HepG2 (cell line): ENCODE measurements around the gene HCRTR1. TPM values are rescaled to one million over a fixed set of nuclear protein-coding genes. Genes with fewer than 3 reads are reported as not detected.
A peak's percentile ranks its signal among the peaks of the same experiment; 100 is the strongest.

Source experiments
- ATAC-seq: fragments of 200-7000 bp; cut with Tn5 transposase; 3 replicates; pipeline ENCODE4 v1.9.1; 2020; ENCODE audit warnings: mild to moderate bottlenecking, moderate library complexity
- BruUV-seq: library from RNA; stranded (reverse); fragments of 400-500 nt; replicated peaks from 2 replicates; lab custom pipeline; 2021; lab: Mats Ljungman, UMichigan
- CTCF ChIA-PET: fragments of 300-600 bp; formaldehyde crosslinking; extraction: SDS; loops from one replicate; lab custom pipeline; 2021; ENCODE audit warnings: low total read pairs, inconsistent platforms, low intra/inter-chr PET ratio; lab: Yijun Ruan, JAX
- POLR2A ChIA-PET: fragments of 350-600 bp; sonication (Branson Sonifier 250); formaldehyde crosslinking; loops from one replicate; lab custom pipeline; 2020; ENCODE audit warnings: antibody characterized with exemption, inconsistent platforms; lab: Yijun Ruan, JAX
- DNase-seq: peaks from one replicate; pipeline ENCODE4 v3.0.0-alpha.2; 2015; ENCODE audit warnings: low spot score
- FAIRE-seq: peaks from 3 replicates; lab custom pipeline; 2011; peaks lifted over from hg19 to GRCh38; lab: Jason Lieb, UNC
- H2AFZ ChIP-seq: one replicate; pipeline ENCODE4 v1.6.1; 2011; ENCODE audit warnings: low read length, inconsistent platforms
- H3K27ac ChIP-seq: fragments of 300-600 bp; 3 replicates; pipeline ENCODE4 v1.8.0; 2011; ENCODE audit warnings: mixed run types, mild to moderate bottlenecking, mixed read lengths, low read length, inconsistent platforms; ENCODE audit not compliant: insufficient read depth; ENCODE audit errors: extremely low read length
- H3K27me3 ChIP-seq, 2 experiments: fragments of 200-600 bp in 1 of 2; 2 replicates in 1 of 2; 3 replicates in 1 of 2; pipeline versions ENCODE4 v1.6.0 to v1.8.0; 2011; ENCODE audit warnings: low read length in 2 of 2, mild to moderate bottlenecking in 2 of 2, moderate library complexity in 2 of 2, inconsistent platforms in 1 of 2; ENCODE audit not compliant: insufficient read depth in 2 of 2, control insufficient read depth in 1 of 2
- H3K36me3 ChIP-seq, 2 experiments: fragments of 200-600 bp in 1 of 2; replicated peaks in 1 of 2; 2 replicates in 1 of 2; 3 replicates in 1 of 2; pipeline versions ENCODE4 v1.5.1 to v1.8.0; 2011; ENCODE audit warnings: low read length in 2 of 2, inconsistent platforms in 1 of 2; ENCODE audit not compliant: insufficient read depth in 2 of 2, control insufficient read depth in 1 of 2
- H3K4me1 ChIP-seq: 2 replicates; pipeline ENCODE4 v1.5.1; 2012; ENCODE audit warnings: low read length, inconsistent platforms; ENCODE audit not compliant: insufficient read depth
- H3K4me2 ChIP-seq: 2 replicates; pipeline ENCODE4 v1.6.0; 2011; ENCODE audit warnings: low read depth, low read length, inconsistent platforms
- H3K4me3 ChIP-seq, 3 experiments: fragments of 200-600 bp in 1 of 3; sonication (generic), shearing (Covaris generic) in 1 of 3; replicated peaks in 1 of 3; 2 replicates each; pipeline ENCODE4 v1.5.1; 2011 to 2016; ENCODE audit warnings: low read length in 3 of 3, inconsistent platforms in 2 of 3, low read depth in 2 of 3, mild to moderate bottlenecking in 2 of 3, control low read depth in 1 of 3, mixed read lengths in 1 of 3; ENCODE audit not compliant: insufficient read depth in 1 of 3
- H3K79me2 ChIP-seq: one replicate; pipeline ENCODE4 v1.6.1; 2011; ENCODE audit warnings: low read length, inconsistent platforms; ENCODE audit not compliant: insufficient read depth
- H3K9ac ChIP-seq: 2 replicates; pipeline ENCODE4 v1.6.0; 2011; ENCODE audit warnings: mild to moderate bottlenecking, low read depth, low read length, inconsistent platforms; ENCODE audit not compliant: insufficient read depth
- H3K9me3 ChIP-seq: 2 replicates; pipeline ENCODE4 v1.5.1; 2012; ENCODE audit warnings: mild to moderate bottlenecking, low read length
- H4K20me1 ChIP-seq: 2 replicates; pipeline ENCODE4 v1.6.0; 2011; ENCODE audit warnings: inconsistent platforms, mild to moderate bottlenecking, low read length, moderate library complexity; ENCODE audit not compliant: insufficient read depth
- BHLHE40 ChIP-seq: IDR thresholded peaks from 2 replicates; pipeline ENCODE4 v1.6.1; 2011; ENCODE audit warnings: low read length, improper control_type of control experiment
- IRF2 ChIP-seq: IDR thresholded peaks from 2 replicates; pipeline ENCODE4 v1.6.1; 2018; ENCODE audit warnings: missing genetic modification reagents, missing compliant biosample characterization
- KDM3A ChIP-seq: IDR thresholded peaks from 2 replicates; pipeline ENCODE4 v1.6.1; 2018; ENCODE audit warnings: low read depth, missing compliant biosample characterization
- KDM5B ChIP-seq: sonication (generic); formaldehyde crosslinking; IDR thresholded peaks from 2 replicates; pipeline ENCODE4 v1.4.0; 2020; ENCODE audit warnings: missing genetic modification reagents, mild to moderate bottlenecking, borderline replicate concordance
- MAZ ChIP-seq, 2 experiments: sonication (generic) in 1 of 2; formaldehyde crosslinking in 1 of 2; IDR thresholded peaks; 2 replicates each; pipeline versions ENCODE4 v1.5.0 to v1.6.1; 2012 to 2020; ENCODE audit warnings: low read depth in 2 of 2, mild to moderate bottlenecking in 2 of 2, borderline replicate concordance in 1 of 2, improper control_type of control experiment in 1 of 2, low read length in 1 of 2, missing genetic modification reagents in 1 of 2, moderate library complexity in 1 of 2
- NFIB ChIP-seq: sonication (generic); formaldehyde crosslinking; IDR thresholded peaks from 2 replicates; pipeline ENCODE4 v1.9.0; 2021; ENCODE audit warnings: missing genetic modification reagents, mild to moderate bottlenecking, borderline replicate concordance
- SMAD9 ChIP-seq: sonication (generic); formaldehyde crosslinking; IDR thresholded peaks from 2 replicates; pipeline ENCODE4 v1.5.1; 2020; ENCODE audit warnings: mild to moderate bottlenecking, missing genetic modification reagents
- SRY ChIP-seq: sonication (generic); formaldehyde crosslinking; IDR thresholded peaks from 2 replicates; pipeline ENCODE4 v1.8.0; 2022; ENCODE audit warnings: mild to moderate bottlenecking, missing genetic modification reagents
- TP53 ChIP-seq: sonication (generic); formaldehyde crosslinking; conservative IDR thresholded peaks from 2 replicates; pipeline ENCODE4 v1.4.0; 2020; ENCODE audit warnings: missing genetic modification reagents
- ZNF205 ChIP-seq: IDR thresholded peaks from 2 replicates; pipeline ENCODE4 v1.6.1; 2018; ENCODE audit warnings: missing biosample characterization, missing genetic modification reagents
- ZNF343 ChIP-seq: sonication (generic); formaldehyde crosslinking; IDR thresholded peaks from 2 replicates; pipeline ENCODE4 v1.4.0; 2020; ENCODE audit warnings: mild to moderate bottlenecking, missing genetic modification reagents
- ZNF619 ChIP-seq: sonication (generic); formaldehyde crosslinking; IDR thresholded peaks from 2 replicates; pipeline ENCODE4 v1.4.0; 2020; ENCODE audit warnings: mild to moderate bottlenecking, missing genetic modification reagents
- WGBS: methylation state at CpG from one replicate; pipeline ENCODE4 v1.1.6; 2017; ENCODE audit warnings: low lambda C conversion rate; 5-methylcytosine and 5-hydroxymethylcytosine counted together
- in situ Hi-C: cut with HindIII; loops from 2 replicates; pipeline ENCODE4 v1.10.0; 2017; ENCODE audit warnings: low pct_unique_long_range_greater_than_20kb; ENCODE audit not compliant: extremely low pct_ligation_motif_present
- intact Hi-C: fragments of 100-400 bp; cut with micrococcal nuclease; formaldehyde crosslinking; loops from one replicate; pipeline ENCODE4 v1.10.0; 2022; ENCODE audit not compliant: unreplicated experiment
- polyA plus RNA-seq, 8 experiments: library from polyadenylated mRNA; depleted of rRNA in 3 of 8; stranded (reverse) in 7 of 8; unstranded in 1 of 8; fragments of >200 nt; fragmentation: Illumina TruSeq in 4 of 8; extraction: Trizol in 4 of 8; gene quantifications; 2 replicates each; pipeline versions ENCODE4 v1.2.1 to v1.2.3, GENCODE V29; 2011 to 2016; ENCODE audit warnings: low read depth in 4 of 8, missing spikeins in 1 of 8, mixed read lengths in 1 of 8; ENCODE audit not compliant: insufficient read depth in 1 of 8
- total RNA-seq, 5 experiments: library from RNA; depleted of rRNA; stranded (reverse); fragments of >200 nt; fragmentation: Illumina TruSeq; extraction: Trizol; gene quantifications; 2 replicates each; pipeline ENCODE4 v1.2.3, GENCODE V29; 2016; ENCODE audit warnings: low read depth in 1 of 5
- TF ChIP-seq, protein P1 (sequence below): sonication (generic); formaldehyde crosslinking; IDR thresholded peaks from 2 replicates; pipeline ENCODE4 v1.5.1; 2020; ENCODE audit warnings: mild to moderate bottlenecking, moderate library complexity, missing genetic modification reagents
- TF ChIP-seq, protein P2 (sequence below): sonication (generic); formaldehyde crosslinking; IDR thresholded peaks from 2 replicates; pipeline ENCODE4 v1.5.1; 2020; ENCODE audit warnings: mild to moderate bottlenecking, missing genetic modification reagents, moderate library complexity
- TF ChIP-seq, protein P3 (sequence below): IDR thresholded peaks from 2 replicates; pipeline ENCODE4 v1.6.1; 2016; ENCODE audit warnings: low read depth, control low read depth

HCRTR1 gene
- total and polyA plus RNA-seq, 2 of the 13 experiments (the other 11 are each of a cell fraction or from before 2014, with no cell fraction given), result not detected

DNA sequence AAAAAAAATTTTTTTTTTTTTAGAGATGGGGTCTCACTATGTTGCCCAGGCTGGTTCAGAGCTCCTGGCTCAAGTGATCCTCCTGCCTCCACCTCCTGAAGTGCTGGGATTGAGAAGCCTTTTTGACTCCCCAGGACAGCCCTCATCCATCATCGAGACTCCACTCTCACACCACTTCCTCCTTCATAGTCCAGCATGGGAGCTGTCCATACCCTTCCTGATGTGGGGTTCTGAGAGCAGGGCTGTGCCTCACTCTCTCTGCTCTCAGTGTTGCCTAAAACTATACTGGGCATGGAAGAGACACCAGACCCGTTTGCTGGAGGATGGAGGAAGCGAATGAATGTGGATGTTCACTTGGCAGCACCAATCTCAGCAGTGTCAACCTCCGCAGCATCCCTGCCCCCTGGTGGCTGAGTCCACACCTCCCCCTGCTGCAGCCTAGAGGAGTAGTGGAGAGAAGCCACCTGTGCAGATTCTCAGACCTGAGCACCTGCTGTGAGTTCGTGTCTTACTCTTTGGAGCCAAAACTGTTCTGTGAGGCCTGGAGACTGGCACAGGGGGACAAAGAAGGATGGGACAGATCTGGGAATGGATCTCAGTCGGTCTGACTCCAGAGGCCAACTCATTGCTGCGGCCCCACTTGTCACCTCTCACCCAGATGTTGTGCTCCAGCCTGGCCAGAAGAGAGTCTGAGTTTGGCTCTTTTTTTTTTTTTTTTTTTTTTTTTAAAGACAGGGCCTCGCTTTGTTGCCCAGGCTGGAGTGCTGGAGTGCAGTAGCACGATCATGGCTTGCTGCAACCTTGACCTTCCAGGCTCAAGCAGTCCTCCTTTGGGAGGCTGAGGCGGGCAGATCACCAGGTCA lies 23.5 kb upstream of the HCRTR1 start:
- DNase-seq (peak; percentile 62), FAIRE-seq (peak; percentile 90), ATAC-seq (peak; percentile 97)
- no peaks in the 10 kb centered on the region for H3K36me3 ChIP-seq
- no peaks in the 10 kb centered on the region for H3K9me3 ChIP-seq
- POLR2A ChIA-PET, result interaction anchor here (1.3 kb wide), 1 partner anchor 31 kb away, joined by 3 read pairs; no protein-coding TSS in a partner anchor
- no peaks in the 10 kb centered on the region for H4K20me1 ChIP-seq
- no peak overlapping the region for H2AFZ ChIP-seq
- intact Hi-C loops (loop anchor here (1.0 kb wide), 1 partner anchor 30 kb away; no protein-coding TSS in a partner anchor), in situ Hi-C loops (no loop called here)
- no peaks in the 10 kb centered on the region for H3K79me2 ChIP-seq
- 24% methylated on average over 9 of the region's 10 CpGs for WGBS
- no peak overlapping the region for H3K4me3 ChIP-seq
- BruUV-seq, result no TSS peak
- no peak overlapping the region for H3K27ac ChIP-seq
- H3K9ac ChIP-seq, result no peak overlapping the region
- H3K27me3 ChIP-seq, result peaks cover 0 to 9% of the 10 kb centered on the region in 2 experiments; a peak in 1 of 5 replicates
- CTCF ChIA-PET, result interaction anchor here (0.6 to 7.6 kb wide), 4 partner anchors 23 to 172 kb away, joined by 3 to 106 read pairs (median 6); partner anchors contain the start of gene HCRTR1
- H3K4me1 ChIP-seq, result no peaks in the 10 kb centered on the region
- H3K4me2 ChIP-seq, result no peak overlapping the region
- no peak for TF ChIP-seq MAZ (IDR thresholded peaks at IDR 0.05; ENCODE audit: borderline replicate concordance, low read depth, low read length)
- 0 out of 2 replicates have a peak, but pooled peaks have one; percentile 38 for TF ChIP-seq MAZ (CRISPR knock-in tag; IDR thresholded peaks at IDR 0.05; ENCODE audit: low read depth)
- TF ChIP-seq, protein P1, sequence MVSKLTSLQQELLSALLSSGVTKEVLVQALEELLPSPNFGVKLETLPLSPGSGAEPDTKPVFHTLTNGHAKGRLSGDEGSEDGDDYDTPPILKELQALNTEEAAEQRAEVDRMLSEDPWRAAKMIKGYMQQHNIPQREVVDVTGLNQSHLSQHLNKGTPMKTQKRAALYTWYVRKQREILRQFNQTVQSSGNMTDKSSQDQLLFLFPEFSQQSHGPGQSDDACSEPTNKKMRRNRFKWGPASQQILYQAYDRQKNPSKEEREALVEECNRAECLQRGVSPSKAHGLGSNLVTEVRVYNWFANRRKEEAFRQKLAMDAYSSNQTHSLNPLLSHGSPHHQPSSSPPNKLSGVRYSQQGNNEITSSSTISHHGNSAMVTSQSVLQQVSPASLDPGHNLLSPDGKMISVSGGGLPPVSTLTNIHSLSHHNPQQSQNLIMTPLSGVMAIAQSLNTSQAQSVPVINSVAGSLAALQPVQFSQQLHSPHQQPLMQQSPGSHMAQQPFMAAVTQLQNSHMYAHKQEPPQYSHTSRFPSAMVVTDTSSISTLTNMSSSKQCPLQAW, result peak; percentile 60; the same call in 1 of the 2 replicates
- no peak for TF ChIP-seq KDM3A
- no peak for TF ChIP-seq SRY (CRISPR knock-in tag)
- TF ChIP-seq NFIB (CRISPR knock-in tag), result no peak
- 0 out of 2 replicates have a peak, but pooled peaks have one; percentile 58 for TF ChIP-seq SMAD9
- TF ChIP-seq ZNF619, result 0 out of 2 replicates have a peak, but pooled peaks have one; percentile 50
- no peak for TF ChIP-seq ZNF343 (CRISPR knock-in tag)
- peak; percentile 36; the same call in 1 of the 2 replicates for TF ChIP-seq KDM5B (CRISPR knock-in tag)
- peak; percentile 20; the same call in 1 of the 2 replicates for TF ChIP-seq IRF2 (CRISPR knock-in tag)
- no peak for TF ChIP-seq TP53 (CRISPR knock-in tag)
- TF ChIP-seq ZNF205, result 0 out of 2 replicates have a peak, but pooled peaks have one; percentile 19
- TF ChIP-seq, protein P2, sequence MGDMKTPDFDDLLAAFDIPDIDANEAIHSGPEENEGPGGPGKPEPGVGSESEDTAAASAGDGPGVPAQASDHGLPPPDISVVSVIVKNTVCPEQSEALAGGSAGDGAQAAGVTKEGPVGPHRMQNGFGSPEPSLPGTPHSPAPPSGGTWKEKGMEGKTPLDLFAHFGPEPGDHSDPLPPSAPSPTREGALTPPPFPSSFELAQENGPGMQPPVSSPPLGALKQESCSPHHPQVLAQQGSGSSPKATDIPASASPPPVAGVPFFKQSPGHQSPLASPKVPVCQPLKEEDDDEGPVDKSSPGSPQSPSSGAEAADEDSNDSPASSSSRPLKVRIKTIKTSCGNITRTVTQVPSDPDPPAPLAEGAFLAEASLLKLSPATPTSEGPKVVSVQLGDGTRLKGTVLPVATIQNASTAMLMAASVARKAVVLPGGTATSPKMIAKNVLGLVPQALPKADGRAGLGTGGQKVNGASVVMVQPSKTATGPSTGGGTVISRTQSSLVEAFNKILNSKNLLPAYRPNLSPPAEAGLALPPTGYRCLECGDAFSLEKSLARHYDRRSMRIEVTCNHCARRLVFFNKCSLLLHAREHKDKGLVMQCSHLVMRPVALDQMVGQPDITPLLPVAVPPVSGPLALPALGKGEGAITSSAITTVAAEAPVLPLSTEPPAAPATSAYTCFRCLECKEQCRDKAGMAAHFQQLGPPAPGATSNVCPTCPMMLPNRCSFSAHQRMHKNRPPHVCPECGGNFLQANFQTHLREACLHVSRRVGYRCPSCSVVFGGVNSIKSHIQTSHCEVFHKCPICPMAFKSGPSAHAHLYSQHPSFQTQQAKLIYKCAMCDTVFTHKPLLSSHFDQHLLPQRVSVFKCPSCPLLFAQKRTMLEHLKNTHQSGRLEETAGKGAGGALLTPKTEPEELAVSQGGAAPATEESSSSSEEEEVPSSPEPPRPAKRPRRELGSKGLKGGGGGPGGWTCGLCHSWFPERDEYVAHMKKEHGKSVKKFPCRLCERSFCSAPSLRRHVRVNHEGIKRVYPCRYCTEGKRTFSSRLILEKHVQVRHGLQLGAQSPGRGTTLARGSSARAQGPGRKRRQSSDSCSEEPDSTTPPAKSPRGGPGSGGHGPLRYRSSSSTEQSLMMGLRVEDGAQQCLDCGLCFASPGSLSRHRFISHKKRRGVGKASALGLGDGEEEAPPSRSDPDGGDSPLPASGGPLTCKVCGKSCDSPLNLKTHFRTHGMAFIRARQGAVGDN (CRISPR knock-in tag), result peak; percentile 59
- TF ChIP-seq, protein P3, sequence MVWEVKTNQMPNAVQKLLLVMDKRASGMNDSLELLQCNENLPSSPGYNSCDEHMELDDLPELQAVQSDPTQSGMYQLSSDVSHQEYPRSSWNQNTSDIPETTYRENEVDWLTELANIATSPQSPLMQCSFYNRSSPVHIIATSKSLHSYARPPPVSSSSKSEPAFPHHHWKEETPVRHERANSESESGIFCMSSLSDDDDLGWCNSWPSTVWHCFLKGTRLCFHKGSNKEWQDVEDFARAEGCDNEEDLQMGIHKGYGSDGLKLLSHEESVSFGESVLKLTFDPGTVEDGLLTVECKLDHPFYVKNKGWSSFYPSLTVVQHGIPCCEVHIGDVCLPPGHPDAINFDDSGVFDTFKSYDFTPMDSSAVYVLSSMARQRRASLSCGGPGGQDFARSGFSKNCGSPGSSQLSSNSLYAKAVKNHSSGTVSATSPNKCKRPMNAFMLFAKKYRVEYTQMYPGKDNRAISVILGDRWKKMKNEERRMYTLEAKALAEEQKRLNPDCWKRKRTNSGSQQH (CRISPR knock-in tag), result 0 out of 2 replicates have a peak, but pooled peaks have one; percentile 68
- 0 out of 2 replicates have a peak, but pooled peaks have one; percentile 4 for TF ChIP-seq BHLHE40
